HG02885 (cell line): Measurements from ENCODE around the gene SPSB2.
"Not testable (repeated sequence)": the region's sequence is repeated elsewhere in the genome, so short reads cannot be mapped to it uniquely, and the experiment has no call there.

ENCODE experiments used
- ATAC-seq: cut with Tn5 transposase; IDR thresholded peaks from one replicate; pipeline ENCODE4 v1.9.1; 2021; ENCODE audit warnings: mild to moderate bottlenecking; ENCODE audit not compliant: unreplicated experiment, poor library complexity

SPSB2 gene

DNA sequence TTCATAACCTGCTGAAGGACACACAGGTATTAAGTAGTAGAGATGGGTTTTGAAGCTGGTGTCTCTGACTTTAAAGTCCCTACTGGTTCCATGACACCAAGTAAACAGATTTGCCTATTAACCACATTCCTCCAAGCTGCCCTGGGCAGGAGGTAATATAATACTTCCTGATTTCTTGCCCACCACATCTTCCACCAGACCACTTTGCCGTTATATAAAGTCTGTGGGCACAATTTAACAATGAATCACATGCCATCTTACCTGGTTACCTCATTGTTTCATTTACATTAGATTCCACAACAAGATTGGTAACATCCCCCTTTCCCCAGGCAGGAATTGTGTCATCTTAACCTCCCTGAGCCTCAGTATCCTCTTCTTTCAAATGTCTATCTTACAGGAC, 30.6 kb upstream of the SPSB2 start:
- ATAC-seq = no peak

DNA sequence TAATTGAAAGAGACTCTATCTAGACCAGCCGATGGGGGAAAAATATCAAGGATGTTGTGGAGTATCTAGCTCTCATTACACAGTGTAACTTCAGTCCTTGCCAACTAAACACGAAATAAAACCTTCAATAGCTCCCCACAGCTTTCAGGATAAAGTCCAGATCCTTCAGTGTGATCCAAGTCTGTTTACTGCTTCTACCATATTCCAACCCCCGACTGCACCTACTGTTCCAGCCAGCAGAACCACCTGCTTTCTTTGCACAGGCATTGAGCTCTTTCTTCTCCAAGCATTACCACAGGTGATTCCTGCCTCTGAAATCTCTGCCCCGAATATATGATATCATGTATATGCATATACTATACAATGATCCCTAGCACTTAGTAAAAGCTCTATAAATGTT, 29.3 kb upstream of the SPSB2 start:
- no peak for ATAC-seq

DNA sequence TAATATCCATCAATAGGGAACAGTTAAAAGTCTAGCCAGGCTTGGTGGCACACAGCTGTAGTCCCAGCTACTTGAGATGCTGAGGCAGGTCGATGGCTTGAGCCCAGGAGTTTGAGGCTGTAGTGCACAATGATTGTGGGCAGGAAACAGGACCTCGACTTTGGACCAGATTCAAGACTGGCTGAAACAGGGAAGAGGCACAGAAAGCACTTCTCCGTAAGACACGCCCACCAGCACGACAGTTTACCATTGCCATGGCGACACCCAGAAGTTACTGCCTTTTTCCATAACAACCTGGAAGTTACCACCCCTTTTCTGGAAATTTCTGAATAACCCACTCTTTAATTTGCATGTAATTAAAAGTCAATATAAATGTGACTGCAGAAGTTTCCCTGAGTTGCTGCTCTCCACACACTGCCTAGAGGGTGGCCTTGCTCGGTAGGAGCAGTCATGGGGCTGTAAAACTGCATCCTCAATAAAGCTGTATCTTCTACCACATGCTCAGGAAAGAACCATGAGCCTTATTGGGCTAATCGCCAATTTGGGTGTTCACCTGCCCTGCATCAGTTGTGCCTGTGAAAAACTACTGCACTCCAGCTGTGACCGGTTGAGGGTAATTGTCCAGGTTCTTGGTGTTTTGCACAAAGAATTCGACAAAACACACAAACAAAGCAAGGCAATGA, 26.9 kb upstream of the SPSB2 start:
- ATAC-seq = no peak

DNA sequence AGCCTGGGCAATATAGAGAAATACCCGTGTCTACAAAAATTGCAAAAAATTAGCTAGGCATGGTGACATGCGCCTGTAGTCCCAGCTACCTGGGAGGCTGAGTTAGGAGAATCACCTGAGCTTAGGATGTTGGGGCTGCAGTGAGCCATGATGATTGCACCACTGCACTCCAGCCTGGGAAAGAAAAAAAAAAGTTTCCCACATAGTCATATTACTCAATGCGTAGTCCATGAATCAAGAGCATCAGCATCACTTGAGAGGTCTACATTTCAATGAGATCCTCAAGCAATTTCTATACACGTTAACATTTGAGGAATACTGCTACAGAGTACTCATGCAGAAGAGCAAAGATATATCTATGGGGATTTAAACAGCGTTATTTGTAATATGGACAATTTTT, 26.3 kb upstream of the SPSB2 start:
- ATAC-seq = no peak

DNA sequence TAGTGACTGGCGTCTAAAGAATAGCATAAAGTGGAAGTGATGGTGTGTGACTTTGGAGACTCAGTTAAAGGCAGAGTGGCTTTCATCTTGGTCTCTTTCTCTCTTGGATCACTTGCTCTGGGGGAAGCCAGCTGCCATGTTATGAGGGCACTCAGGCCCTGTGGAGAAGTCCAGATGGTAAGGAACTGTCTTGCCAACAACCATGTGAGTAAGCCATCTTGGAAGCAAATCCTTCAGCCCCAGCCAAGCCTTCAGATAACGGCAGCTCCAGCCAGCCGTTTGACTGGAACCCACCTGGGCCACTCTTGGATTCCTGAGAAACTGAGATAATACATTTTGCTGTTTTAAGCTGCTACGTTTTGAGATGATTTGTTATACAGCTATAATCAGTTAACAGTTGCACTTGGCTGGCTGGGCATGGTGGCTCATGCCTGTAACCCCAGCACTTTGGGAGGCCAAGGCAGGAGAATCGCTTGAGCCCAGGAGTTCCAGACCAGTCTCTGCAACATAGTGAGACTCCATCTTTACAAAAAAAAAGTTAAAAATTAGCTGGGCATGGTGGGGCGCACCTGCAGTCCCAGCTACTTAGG, 23.8 kb upstream of the SPSB2 start:
- no peak for ATAC-seq

DNA sequence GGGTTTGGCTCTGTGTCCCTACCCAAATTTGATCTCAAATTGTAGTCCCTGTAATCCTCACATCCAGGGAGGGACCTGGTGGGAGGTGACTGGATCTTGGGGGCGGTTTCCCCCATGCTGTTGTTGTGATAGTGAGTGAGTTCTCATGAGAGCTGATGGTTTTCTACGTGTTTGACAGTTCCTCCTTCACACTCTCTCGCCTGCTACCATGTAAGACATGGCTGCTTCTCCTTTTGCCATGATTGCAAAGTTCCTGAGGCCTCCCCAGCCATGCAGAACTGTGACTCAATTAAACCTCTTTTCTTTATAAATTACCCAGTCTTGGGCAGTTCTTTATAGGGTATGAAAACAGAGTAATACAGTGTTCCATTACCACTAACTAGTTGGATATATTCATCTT, 21.2 kb upstream of the SPSB2 start:
- ATAC-seq = no peak

DNA sequence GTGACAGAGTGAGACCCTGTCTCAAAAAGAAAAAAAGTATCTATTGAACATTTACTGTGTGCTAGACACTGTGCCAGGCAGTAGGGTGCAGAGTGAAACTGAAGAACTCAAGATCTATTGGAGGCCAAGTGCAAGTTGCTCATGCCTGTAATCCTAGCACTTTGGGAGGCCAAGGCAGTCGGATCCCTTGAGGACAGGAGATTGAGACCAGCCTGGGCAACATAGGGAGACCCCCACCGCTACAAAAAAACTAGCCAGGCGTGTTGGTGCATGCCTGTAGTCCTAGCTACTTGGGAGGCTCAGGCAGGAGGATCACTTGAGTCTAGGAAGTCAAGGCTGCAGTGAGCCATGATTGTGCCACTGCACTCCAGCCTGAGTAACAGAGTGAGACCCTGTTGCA, 19.6 kb upstream of the SPSB2 start:
- ATAC-seq = not testable (repeated sequence)

DNA sequence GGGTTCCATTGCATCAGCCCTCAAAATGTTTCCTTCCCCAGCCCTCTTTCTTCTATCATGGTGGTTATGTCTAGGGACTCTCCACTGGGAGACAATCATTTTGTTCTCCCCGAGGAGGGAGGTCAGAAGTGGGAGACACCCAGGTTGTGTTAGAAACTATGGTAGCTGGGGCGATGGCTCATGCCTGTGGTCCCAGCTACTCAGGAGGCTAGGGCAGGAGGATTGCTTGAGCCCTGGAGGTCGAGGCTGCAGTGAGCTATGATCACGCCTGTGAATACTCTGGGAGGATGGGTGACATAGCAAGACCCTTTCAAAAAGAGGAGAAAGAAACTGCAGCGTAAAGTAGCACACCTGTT, 18.5 kb upstream of the SPSB2 start:
- no peak for ATAC-seq

DNA sequence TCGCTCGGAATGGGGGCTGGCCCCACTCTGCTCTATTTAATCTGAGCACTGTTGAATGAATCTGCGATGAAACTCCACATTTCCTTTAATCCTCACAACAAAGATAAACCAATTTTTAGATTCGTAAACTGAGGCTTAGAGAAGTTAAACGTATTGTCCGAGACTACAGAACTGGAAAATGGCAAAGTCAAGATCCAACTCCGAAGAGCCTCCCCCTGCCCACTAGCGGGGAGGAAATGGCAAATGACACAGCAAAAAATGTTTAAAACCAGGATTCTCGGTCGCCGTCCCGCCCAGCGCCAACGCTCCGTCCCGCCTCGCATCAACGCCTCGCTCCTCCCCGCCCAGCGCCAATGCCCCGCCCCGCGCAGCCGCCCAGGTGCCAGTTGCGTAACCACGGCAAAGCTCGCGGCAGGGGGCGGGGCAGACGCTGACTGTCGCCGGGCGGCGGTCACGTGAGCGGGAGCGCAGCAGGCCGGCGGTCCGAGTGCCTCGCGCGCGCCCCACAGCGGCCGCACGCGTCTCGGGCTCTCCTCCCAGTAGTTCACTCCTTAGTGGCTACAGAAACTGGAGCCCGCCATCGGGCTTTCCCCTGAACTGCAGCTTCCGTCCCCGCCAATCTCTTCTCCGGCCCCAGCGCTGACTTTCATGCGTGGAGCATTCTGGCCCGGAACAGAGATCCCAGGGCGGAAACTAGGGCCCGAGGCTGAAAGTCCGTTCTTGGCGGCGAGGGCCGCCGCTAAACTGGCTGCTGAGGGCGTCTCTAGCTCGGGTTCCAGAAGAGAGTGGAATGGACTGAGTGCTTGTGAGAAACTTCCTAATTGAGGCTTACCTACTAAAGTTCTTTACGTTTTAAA, 17.9 kb upstream of the SPSB2 start:
- ATAC-seq = peak; percentile 95

DNA sequence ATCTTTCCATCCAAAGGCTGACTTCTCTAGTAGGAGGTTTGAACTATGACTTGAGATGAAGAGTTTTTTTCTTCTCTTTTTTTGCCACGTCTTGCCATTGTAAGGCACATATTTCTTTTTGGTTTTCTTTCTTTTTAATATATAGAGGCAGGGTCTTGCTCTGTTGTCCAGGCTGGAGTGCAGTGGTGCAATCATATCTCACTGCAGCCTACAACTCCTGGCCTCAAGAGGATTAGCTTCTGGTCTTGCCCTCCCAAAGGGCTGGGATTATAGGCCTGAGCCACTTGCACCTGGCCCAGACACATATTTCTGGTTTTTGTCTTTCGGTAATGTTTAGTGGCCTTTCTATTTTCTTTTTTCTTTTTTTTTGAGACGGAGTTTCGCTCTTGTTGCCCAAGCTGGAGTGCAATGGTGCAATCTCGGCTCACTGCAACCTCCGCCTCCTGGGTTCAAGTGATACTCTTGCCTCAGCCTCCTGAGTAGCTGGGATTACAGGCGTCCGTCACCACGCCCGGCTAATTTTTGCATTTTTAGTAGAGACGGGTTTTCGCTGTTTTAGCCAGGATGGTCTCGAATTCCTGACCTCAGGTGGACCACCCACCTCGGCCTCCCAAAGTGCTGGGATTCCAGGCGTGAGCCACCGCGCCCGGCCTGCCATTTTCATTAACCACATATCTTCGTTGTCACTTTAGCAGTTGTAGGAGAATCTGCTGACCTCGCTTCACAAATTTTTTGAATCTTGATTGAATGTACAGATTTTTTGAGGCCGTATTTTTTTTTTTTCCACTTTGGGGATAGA, 16.9 kb upstream of the SPSB2 start:
- ATAC-seq = not testable (repeated sequence)

DNA sequence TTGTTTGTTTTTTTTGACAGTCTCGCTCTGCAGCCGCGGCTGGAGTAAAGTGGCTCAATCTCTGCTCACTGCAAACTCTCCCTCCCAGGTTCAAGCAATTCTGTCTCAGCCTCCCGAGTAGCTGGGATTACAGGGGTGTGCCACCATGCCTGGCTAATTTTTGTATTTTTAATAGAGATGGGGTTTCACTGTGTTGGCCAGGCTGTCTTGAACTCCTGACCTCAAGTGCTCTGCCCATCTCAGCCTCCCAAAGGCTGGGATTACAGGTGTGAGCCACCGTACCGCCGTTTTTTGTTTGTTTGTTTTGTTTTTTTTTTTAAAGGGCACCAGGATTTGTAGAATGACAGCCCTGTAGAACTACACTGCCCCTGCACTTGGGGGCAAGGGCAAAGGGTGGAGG, 15.7 kb upstream of the SPSB2 start:
- ATAC-seq = not testable (repeated sequence)

DNA sequence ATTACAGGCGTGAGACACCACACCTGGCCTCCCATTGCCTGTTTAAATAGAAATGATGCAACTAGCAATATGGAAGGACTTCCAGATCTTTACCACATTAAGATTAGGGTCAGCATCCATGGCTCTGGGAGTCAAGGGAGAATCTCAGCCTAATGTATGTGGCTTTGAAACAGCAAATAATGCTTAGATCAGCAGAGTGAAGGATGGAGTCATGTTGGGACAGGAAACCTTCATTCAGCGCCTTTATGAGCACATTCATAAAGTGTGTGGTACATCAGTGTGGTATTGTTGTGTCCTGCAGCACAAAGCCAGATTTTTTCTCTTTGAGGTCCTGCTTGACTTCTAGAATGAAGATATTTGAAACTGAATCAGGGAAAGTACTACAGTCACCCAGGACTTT, 15.3 kb upstream of the SPSB2 start:
- ATAC-seq = no peak

DNA sequence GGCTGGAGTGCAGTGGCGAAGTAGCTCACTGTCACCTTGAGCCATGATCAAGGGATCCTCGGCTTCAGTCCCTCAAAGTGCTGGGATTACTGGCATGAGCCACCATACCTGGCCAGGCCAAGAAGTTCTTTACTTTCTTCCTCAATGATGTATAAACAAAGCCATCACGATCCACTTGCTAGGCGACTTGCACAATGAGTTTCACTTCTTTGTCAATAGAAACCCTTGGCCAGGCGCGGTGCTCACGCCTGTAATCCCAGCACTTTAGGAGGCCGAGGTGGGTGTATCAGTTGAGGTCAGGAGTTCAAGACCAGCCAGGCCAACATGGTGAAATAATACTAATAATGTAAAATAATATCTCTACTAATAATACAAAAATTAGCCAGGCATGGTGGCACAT, 14.4 kb upstream of the SPSB2 start:
- ATAC-seq = no peak

DNA sequence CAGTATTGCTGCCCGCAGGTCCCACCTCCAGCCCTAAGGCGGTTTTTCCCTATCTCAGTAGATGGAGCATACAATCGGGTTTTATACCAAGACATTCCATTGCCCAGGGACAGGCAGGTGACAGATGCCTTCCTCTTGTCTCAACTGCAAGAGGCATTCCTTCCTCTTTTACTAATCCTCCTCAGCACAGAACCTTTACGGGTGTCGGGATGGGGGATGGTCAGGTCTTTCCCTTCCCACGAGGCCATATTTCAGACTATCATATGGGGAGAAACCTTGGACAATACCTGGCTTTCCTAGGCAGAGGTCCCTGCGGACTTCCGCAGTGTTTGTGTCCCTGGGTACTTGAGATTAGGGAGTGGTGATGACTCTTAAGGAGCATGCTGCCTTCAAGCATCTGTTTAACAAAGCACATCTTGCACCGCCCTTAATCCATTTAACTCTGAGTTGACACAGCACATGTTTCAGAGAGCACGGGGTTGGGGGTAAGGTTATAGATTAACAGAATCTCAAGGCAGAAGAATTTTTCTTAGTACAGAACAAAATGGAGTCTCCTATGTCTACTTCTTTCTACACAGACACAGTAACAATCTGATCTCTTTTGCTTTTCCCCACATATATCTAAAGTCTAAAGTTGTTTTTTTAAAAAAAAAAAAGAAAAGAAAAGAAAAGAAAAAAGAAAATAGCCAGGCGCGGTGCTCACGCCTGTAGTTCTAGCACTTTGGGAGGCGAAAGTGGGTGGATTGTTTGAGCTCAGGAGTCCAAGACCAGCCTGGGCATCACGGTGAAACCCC, 13.3 kb upstream of the SPSB2 start:
- not testable (repeated sequence) for ATAC-seq

DNA sequence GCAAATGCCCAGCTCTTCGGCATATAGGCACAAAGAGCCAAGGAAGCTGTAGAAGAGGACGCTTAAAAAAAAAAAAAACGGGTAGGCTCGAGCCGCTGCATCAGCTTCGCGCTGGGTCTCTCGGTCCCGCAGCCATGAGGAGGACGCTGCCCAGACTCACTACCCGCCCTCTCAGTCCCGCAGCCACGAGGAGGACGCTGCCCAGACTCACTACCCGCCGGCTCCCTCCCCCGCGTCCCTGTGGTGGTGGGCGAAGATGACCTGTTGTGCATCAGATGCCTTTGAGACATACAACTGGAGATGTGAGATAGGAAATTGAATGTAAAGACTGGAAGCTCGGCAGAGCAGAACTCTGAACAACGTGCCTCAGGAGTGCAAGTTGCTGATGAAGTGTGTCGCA, 11.4 kb upstream of the SPSB2 start:
- no peak for ATAC-seq

DNA sequence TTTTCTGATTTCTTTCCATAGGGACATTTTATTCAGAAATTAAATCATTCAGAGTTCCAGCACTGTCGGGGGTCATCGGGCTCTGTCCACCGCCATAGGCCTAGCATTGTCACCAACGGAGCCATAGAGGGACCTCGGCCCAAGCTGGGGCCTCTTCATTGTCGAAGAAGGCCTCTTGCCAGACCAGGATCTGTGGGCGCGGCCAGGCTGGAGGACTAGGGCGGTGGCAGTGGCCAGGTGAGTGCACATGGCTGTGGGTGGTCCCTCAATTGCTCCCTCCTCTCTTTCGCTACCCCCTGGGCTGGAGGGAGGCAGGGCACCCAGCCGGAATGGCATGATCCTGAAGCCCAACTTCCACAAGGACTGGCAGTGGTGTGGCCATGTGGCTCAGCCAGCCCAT, 10.6 kb upstream of the SPSB2 start:
- ATAC-seq = no peak

DNA sequence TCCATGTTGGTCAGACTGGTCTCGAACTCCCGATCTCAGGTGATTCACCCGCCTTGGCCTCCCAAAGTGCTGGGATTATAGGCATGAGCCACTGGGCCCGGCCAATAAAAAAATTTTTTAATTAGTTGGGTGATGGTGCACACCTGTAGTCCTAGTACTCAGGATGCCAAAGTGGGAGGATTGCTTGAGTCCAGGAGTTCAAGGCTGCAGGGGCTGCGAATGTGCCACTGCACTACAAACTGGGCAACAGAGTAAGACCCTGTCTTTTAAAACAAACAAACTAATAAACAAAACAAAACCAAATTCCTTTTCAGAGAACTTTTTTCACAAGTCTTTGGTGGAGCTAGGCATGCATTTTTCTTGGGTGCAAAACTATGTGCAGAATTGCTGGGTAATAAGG, 10.1 kb upstream of the SPSB2 start:
- ATAC-seq = no peak

DNA sequence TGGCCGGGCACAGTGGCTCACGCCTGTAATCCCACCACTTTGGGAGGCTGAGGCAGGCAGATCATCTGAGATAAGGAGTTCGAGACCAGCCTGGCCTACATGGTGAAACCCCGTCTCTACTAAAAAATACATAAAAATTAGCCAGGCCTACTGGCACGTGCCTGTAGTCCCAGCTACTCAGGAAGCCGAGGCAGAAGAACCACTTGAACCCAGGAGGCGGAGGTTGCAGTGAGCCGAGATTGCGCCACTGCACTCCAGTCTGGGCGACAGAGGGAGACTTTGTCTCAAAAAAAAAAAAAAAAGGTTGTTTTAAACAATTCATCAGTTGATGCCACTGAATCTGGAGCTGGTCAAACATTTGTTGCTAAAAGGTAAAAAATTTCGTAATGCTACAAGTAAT, 6.7 kb upstream of the SPSB2 start:
- ATAC-seq = not testable (repeated sequence)

DNA sequence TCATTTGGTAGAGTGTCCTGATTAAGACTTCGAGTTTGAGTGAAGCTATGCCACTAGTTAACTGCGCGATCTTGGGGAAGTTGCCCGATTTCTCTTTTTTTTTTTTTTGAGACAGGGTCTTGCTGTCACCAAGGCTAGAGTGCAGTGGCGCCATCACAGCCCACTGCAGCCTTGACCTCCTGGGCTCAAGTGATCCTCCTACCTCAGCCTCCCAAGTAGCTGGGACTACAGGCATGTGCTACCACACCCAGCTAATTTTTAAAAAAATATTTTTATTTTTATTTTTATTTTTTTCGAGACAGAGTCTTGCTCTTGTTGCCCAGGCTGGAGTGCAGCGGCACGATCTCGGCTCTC, 889 bp upstream of the SPSB2 start:
- ATAC-seq = not testable (repeated sequence)
